GM21447 (cell line): ENCODE measurements around the gene BCAN.

Experiments
- ATAC-seq: cut with Tn5 transposase; IDR thresholded peaks from one replicate; pipeline ENCODE4 v1.9.1; 2021; ENCODE audit not compliant: unreplicated experiment

The BCAN gene

DNA sequence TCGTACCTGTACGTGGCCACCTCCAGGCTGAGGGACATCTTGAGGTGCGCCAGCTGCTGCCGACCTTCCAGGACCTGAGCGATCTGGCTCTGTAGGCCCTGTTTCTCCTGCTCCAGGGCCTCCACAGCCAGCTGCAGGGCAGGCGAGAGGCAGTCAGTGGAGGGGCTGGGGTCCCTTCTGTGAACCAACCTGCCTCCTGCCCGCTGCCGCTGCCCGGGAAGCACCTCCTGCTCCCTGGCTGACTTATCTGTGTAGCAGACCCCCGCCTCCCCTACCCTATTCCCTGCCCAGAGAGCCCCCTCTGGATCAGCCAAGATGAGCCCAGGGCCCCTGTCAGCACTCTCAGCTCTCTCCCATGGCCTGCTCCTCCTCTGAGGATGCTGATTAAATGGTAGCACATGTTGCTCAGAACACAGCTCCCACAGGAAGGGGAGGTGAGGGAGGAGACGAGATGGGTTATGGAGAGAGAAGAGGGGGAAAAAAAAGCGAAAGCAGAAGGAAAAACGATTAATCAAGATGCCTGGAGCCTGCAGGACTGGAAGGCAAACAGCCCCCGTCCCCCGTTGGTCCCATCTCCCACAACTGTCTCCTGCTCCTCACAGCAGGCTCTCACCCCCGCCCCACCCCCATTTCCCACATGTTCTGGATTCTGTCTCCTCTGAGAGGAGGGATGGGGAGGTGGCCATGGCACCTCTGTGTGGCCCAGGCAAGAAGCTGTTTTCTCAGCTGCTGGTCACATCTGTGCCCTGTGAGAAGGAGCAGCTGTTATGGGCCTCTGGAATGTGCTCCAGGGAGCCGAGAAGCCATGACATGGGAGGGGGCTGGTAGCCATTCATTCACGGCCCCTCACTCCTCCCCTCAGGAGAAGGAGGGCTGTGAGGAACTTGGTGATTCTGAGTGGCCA, 33.5 kb downstream of the BCAN start:
- no peak for ATAC-seq

DNA sequence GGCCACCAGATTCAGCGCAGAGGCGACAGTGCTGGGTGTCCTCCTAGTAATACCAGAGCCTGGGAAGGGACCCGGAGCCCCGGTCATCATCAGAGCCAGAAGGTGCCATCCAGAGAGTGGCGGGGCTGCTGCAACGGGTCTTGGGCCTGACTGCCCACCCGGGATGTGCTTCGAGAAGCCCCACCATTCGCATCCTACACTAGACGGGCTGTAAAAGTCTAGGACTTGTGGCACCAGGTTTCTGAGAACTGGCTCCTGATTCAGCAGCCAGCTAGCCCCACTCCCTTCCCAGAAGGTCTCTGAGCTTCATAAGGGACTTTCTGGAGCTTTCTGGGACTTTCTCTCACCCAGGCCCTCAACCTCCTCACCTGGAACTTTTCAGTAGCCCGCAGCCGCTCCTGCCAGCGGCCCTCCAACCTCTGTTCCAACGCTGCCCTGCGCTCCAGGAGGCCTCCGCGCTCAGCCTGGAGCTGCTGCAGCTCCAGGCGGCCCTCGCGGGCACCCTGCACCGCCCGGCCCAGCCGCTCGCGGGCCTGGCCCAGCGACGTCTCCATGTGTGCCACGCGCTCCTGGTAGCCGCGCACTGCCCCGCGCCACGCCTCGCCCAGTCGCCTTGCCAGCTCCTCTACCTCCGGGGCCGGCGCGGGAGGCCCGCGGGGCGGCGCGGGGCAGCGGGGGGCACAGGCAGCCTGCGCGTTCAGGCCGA, 34.4 kb downstream of the BCAN start:
- no peak for ATAC-seq

DNA sequence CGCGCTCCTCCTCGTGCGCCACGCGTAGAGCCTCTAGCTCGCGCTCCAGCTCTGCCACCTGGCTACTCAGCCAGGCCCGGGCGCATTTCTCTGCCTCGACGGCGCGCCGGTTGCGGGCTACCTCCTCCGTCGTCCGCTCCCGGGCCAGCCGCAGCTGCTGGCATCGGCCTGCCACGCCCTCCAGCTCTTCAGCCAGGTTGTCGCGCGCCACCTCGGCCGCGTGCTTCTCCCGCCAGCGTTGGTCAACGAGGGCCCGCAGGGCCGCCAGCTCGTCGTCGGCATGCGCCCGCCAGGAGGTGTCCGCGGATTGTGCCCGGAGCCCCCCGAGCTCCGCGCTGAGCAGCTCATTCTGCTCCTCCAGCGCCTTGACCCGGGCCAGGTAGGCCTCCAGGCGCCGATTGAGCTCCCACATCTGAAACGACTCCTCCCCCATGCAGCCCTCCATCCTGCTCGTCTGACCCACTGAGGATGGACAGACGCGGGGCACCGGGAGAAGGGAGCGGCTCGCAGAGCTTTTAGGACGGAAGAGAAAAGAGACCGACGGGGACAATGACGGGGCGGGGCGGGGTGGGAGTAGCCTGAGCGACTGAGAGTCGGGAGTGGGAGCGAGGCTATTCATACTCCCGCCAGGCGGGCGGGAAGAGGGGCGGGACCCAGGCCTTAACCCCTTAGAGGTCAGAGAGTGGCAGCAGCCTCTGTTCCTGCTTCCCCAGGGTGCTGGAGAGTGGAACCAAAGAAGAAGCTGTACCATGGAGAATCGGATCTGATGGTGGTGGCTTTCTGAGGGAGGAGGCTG, 35.1 kb downstream of the BCAN start, which contains the start of gene NES:
TSS of gene NES (minus strand) at position 588 of the 796 bp plus-strand sequence. CDS start at position 445, 143 bp downstream.
- no peak for ATAC-seq

DNA sequence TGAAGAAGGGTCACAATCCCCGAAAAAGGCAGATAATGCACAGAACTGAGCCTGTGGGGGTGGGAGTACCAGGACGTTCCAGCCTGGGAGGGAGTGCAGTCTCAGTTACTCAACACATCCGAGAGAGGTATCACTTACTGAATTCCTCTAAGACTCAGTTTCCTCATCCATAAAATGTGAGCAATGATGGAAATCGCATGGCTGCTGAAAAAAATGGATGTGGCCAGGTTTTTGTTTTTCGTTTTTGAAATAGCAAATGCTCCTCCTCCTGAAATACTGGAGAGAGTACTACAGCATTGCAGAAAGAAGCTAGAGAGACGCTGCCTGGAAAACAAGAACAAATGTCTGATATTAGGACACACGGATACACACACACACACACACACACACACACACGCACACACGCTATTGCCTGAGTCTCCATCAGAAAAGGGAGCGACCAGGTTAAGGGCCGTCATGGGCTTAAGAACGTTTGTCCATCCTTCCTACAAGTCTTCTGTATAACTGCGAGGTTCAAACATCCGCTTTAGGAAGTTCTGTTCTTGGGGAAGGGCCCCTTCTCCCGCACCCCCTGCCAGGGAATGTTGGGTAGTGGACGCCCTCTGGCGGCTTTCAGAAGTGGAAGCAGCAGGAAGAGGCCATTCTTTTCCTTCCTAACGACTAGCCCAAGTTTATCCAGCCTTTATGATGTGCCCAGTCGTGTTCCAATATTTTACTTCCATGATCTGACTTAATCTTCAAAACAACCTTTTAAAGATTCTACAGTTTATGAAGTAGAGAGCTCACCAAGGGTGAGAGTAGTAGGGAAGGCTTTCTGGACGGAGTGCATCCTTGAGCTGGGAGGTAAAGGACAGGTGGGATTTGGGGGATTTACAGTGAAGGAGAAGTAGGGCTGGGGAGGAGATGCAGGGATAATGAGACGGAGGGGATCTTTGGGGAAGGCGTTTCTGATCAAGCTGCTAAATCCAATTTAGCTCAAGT, 36.0 kb downstream of the BCAN start:
- no peak for ATAC-seq

DNA sequence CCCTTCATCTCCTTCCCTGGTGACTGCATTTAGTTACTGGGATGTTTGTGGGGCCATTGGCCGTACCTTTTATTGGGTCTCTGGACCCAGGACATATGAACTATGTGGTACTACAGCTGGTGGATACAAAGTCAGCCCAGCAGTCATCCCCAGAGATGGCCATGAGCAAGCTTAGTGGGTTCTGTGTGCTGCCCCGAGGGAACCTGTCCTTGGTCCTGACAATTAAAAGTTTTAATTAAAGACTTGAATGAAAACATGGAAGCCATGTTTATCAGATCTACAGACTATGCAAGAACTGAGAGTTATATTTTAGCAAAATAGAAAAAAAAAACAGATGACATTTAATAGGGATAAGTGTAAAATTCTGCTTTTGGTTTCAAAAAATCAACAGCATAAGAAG, 38.1 kb downstream of the BCAN start:
- ATAC-seq: no peak

DNA sequence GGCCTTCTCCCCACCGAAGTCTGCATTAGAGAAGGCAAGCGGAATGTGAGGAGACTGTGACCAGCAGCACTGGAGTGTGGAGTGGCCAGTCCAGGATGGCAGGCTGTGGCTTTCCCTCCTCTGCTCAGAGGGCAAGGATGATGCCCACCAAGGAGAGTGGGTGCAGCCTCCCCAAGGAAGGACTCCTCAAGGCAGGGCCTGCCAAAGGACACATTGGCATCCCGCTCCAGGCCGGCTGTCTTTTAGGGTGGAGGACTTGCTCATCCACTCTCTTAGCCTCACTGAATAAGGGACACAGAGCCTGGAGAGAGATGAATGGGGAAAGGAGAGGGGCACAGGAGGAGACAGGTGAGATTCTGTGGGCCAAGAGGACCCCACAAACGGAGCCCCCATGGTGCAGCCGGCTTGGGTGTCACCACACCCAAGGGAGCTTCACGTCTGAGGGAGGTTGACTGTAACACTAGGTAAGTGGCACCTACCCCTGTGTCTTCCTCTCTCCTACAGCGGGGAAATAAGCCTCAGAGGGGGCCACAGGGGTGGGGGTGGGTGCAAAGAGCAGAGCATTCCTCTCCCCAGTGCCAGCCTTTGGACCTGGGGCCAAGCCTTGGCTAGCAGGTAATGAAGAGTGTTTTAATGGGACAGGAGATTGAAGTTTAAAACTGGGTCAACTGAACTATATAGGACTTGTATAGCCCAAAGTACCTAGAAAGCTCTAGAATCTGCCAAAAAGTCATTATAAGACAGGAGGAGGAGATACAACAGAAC, 39.5 kb downstream of the BCAN start:
- no peak for ATAC-seq

DNA sequence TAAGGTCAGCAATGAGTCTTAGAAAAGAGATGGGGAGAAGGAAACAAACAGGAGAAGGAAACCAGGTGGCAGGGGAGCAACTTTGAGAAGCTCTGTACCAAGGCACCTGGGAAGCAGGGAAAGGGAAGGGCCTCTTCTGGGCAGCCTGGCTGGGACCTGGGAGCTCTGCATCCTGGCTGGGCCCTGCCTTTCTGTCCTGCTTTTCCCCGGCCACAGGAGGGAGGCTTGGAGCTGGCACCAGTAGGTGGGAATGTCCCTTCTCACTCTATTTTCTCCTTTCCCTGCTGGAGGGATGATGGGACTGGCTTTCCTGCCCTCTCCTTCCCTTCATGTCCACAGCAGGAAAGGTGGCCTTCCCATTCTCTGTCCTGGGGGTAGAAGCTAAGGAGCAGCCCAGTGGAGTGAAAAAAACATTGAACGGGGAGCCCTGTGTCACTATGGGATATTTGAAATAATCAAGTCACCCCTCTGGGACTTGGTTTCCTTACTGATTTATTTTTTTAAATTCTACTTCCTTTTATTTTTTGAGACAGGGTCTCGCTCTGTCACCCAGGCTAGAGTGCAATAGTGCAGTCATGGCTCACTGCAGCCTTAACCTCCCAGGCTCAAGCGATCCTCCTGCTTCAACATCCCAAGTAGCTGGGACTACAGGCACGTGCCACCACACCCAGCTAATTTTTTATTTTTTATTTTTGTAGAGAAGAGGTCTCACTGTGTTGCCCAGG, 40.4 kb downstream of the BCAN start:
- no peak for ATAC-seq

DNA sequence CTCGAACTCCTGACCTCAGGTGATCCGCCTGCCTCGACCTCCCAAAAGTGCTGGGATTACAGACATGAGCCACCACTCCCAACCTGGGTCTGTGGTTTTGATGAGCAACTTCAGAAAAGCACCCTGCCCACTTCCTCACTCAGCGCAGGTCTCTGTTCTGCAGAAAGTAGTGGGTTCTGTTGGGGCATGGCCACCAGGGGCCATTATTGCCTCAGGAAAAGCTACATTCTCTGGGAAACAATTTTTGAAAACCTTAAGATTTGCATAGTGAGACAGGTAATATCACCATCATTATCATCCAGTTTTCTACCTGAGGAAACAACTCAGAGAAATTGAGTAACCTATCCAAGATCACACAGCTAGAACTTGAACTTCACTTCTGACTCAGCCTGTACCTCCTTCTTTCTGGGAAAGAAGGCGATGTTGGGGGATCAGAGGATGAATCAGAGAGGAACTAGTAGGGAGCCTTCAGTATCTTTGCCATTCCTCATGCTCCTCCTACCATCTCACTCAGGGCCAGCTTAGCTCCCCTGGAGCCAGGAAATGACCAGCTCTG, 42.4 kb downstream of the BCAN start:
- no peak for ATAC-seq

DNA sequence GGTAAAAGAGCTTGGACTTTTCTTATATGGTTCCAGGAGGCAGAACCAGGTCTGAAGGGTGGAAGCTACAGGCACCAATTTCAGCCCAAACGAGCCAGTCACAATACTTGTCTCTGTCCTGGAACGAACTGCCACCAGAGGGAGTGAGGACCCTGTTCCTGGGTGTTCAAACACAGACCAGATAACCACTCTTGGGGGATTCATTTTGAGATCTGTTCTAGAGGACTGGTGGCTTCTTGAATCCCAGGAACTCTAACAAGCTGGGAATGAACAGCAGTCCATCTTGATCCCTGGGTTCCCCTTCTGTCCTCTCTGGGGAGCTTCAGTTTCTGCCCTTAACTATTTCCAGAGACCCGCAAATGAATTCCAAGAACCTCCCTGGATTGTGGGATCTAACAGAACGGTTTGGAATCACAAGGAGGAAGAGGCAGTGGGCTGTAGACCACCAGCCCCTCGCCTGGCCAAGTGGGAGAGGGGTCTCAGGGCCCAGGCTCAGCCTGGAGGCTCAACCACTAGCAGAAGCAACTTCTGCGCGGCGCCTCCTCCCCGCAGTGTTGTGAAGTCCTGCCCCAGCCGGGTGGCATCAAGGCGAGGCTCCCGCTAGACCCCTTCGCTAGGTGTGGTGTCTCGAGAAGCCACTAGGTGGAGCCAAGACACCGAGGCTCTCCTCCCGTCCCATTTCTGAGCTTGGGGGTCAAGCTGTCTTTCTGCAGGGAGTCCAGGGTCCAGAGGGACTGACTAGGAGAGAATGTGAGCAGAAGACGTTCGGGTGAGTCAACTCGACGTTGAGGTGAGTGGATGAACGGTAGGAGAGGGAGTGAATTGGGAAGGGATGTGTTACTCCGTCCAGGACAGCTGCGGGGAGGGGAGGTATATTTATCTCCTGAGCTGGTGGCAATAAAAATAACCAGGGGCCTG, 47.4 kb downstream of the BCAN start:
- peak; percentile 57 for ATAC-seq

DNA sequence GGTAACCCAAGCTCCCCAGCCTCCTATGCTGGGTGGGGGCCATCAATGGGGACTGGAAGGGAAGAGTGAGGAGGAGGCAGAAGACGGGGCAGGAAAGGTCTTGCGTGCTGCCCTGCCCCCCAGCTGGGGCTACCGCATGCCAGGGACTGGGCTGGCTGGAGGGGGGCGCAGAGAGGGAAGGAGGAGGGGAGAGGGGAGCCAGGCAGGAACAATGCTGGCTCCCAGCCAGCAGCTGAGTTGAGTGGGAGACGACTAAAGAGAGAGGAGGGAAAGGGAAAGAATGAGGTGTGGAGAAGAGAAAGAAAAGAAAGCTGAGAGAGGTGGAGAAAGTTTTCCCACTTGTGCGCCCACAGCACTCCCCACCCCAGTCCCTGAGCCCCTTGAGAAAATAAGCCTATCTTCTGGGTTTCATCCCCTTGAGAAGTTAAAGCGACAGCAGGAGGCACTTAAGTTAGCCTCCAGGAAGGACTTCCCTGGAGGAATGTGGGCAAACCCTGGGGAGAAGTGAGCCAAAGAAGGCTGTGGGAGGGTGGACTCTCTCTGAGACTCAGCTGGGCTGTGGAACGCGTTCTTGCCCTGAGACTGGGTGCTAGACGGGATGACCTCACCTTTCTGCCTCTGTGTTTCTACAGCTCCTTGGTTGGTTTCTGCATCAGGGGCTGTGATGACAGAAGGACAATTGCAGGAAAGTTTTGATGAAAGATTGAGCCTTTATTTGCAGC, 48.2 kb downstream of the BCAN start:
- ATAC-seq: no peak

DNA sequence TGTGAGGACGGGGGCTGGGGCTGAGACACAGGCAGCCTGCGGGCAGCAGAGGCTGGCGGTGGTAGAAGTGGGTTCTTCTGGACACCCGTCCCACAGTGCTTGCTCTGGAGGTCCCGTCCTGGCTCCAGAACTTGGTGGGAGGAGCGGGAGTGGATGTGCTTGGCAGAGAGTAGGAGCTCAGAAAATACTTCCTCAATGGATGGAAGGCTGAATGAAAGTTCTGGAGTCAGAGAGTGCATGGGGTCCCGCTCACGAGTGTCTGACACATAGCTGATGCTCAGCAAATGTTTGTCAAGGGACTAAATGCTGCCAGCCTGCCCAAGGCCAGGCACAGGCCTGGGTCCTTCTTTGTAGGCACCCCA, 48.7 kb downstream of the BCAN start:
- no peak for ATAC-seq

DNA sequence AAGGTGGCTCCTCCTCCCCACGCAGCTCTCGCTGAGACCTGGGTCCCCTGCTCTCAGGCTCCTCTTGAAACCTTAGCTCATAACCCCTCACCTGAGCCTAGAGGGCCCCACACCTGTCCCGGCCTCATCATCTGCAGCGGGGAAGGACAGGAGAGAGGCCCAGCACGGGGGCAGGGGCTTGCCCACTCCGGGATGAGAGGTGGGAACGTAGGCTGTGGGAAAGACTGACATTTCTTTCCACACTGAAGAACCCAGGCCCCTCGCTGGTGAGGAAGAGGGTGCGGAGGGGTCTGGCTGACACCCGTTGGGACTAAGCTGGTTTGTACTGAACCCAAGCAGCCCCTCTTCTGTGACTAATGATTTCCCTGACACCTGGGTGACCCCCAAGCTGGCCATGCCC, 49.3 kb downstream of the BCAN start:
- ATAC-seq: no peak

DNA sequence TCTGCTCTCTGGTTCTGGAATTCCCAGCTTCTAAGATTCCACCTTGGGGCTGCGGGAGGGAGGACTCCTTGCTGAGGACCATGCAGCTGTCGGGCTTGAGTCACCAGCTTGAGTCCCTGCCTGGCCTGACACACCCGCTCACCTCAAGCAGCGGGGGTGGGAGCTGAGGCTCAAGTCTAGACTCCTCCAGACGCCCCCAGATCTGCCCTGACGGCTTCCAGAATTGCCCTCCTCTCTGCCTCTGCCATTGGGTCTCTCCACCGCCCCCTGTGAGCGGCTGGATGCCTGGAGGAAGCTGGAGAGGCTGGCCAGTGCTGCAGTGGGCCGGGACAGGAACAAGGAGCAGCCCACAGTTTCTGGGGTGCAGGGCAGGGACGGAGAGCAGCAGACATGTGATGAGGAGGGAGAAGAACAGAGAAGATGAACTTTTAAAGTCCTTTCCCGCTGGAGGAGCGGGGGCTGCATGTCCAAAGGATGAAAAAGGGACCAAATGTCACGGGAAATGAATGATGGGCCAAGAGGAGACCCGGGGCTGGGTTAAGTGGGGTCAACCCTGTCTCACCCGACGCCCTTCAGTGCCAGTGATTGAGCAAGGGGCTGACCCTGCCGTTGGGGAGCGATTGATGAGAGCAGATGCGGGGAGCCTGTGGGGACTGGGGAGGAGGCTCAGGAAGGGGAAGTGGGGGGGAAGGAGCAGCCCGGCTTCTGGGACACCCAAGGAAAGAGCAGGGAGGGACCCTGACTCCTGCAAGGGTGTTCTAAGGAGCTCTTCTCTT, 49.9 kb downstream of the BCAN start:
- no peak for ATAC-seq

DNA sequence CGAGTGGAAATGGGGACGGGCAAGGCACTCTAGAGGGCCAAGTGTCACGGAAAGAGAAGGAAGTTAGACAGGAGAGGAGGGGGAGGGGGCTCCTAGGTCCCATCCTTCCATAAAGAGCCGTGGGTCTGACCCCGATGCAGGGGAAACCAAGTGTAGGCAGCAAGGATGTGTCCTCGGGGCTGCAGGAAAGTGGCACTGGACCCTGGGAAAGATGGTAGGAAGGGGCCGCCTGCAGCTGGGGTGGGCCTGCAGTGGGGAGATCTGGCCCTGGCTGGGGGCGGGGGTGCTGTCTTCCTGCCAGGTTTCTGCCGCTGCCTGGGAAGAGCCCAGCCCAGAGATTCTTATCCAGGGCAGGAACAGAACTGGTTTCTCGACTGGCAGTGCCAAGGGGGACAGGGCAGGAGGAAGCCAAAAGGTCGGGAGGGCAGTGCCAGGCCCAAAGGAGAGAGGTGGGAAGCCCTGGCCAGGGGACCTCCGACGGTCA, 50.6 kb downstream of the BCAN start:
- ATAC-seq: no peak

DNA sequence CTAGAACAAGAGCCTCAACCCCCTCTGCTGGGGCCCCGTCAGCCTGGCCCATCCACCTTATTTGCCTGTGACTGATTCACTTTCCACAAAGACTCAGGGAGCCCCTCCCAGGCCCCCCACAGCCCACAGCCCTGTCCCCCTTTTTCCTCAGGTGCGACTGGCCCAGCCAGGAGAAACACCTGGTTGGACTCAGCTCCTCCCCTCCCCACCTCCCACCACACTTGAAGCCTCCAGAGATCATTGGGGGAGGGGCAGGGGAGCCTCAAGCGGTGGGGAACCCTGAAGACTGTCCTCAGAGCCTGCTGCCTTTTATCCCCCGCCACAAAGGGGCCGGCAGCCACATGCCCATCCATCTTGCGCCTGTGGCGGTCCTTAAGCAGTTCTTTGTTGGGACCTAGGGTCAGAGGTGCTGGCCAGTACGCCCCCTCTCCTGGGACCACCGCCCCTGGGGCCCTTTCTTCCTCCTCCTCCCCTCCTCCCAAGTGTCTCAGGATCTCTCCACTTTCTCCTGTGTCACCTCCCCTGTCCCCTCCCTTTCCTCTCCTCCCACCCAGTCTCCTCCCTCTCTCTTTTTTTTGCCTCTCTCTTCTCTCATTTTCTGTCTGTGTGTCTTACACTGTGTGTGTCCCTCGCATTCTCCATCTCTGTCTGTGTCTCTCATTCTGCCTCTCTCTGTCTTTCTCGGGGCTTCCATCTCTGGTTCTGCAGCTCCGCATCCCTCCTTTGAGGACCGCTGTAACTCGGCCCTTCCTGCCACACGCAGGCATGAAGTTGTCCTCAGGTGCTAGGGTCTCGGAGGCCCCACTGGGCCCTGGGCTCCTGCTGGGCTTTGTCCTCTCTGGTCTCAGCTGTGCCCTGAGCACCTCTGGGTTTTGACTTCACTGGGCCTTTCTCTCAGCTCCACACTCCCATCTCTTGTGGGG, 51.3 kb downstream of the BCAN start:
- ATAC-seq: no peak
